SU-DHL-6 (cell line): ENCODE data around the gene CLCA1.

ENCODE experiments used
- H2AFZ ChIP-seq: fragments of 200-600 bp; sonication (generic); 2 replicates; pipeline ENCODE4 v1.6.1; 2014; ENCODE audit warnings: low read depth, mild to moderate bottlenecking, moderate library complexity, mixed read lengths, antibody characterized with exemption, low read length; ENCODE audit not compliant: severe bottlenecking
- H3F3A ChIP-seq: fragments of 200-600 bp; shearing (Covaris generic); 2 replicates; pipeline ENCODE4 v1.6.0; 2016; ENCODE audit warnings: antibody characterized with exemption, mild to moderate bottlenecking; ENCODE audit not compliant: insufficient read depth
- H3K27ac ChIP-seq: fragments of 200-600 bp; sonication (generic); 2 replicates; pipeline ENCODE4 v1.5.1; 2016; ENCODE audit warnings: low read depth, mild to moderate bottlenecking, low read length, moderate library complexity, mixed read lengths
- H3K27me3 ChIP-seq: fragments of 200-600 bp; sonication (generic), shearing (Covaris generic); 2 replicates; pipeline ENCODE4 v1.6.0; 2014; ENCODE audit warnings: mild to moderate bottlenecking, low read length
- H3K36me3 ChIP-seq: fragments of 200-600 bp; sonication (generic); 2 replicates; pipeline ENCODE4 v1.6.1; 2014; ENCODE audit warnings: mild to moderate bottlenecking, low read length, mixed read lengths
- H3K4me2 ChIP-seq: fragments of 300-600, 200-600 bp; shearing (Covaris generic), sonication (generic); 2 replicates; pipeline ENCODE4 v1.6.0; 2014; ENCODE audit warnings: low read length, low read depth, mild to moderate bottlenecking; ENCODE audit not compliant: poor library complexity, severe bottlenecking
- H3K4me3 ChIP-seq: fragments of 200-600 bp; sonication (generic); 2 replicates; pipeline ENCODE4 v1.5.1; 2014; ENCODE audit warnings: antibody characterized with exemption, low read length, mild to moderate bottlenecking, mixed read lengths; ENCODE audit not compliant: insufficient read depth, poor library complexity, severe bottlenecking
- H3K79me2 ChIP-seq: fragments of 200-600 bp; sonication (generic); 2 replicates; pipeline ENCODE4 v1.6.1; 2014; ENCODE audit warnings: mild to moderate bottlenecking, low read length, moderate library complexity; ENCODE audit not compliant: insufficient read depth
- H3K9ac ChIP-seq: fragments of 200-600 bp; sonication (generic); 2 replicates; pipeline ENCODE4 v1.7.0; 2014; ENCODE audit warnings: mild to moderate bottlenecking, low read length
- H3K9me2 ChIP-seq: fragments of 200-600 bp; sonication (generic); replicated peaks from 2 replicates; pipeline ENCODE4 v1.6.1; 2014; ENCODE audit warnings: low read length; ENCODE audit not compliant: insufficient read depth
- H3K9me3 ChIP-seq: fragments of 200-600 bp; sonication (generic); 2 replicates; pipeline ENCODE4 v1.6.1; 2014; ENCODE audit warnings: low read length, mixed read lengths; ENCODE audit not compliant: insufficient read depth
- H4K20me1 ChIP-seq: fragments of 200-600 bp; sonication (generic); 2 replicates; pipeline ENCODE4 v1.6.1; 2014; ENCODE audit warnings: low read depth, mild to moderate bottlenecking, antibody characterized with exemption, low read length, moderate library complexity, mixed read lengths
- EZH2phosphoT487 ChIP-seq: fragments of 200-600 bp; sonication (generic), shearing (Covaris generic); conservative IDR thresholded peaks from 2 replicates; pipeline ENCODE4 v1.6.1; 2018; ENCODE audit warnings: mild to moderate bottlenecking, antibody characterized with exemption, low read length, moderate library complexity, mixed read lengths
- TF ChIP-seq, protein P1 (sequence below): fragments of 200-600 bp; sonication (generic); IDR thresholded peaks from one replicate; pipeline ENCODE4 v1.5.1; 2017; ENCODE audit warnings: antibody characterized with exemption, mild to moderate bottlenecking, low read length, moderate library complexity; ENCODE audit not compliant: insufficient read depth, poor library complexity, severe bottlenecking

CLCA1 gene

DNA sequence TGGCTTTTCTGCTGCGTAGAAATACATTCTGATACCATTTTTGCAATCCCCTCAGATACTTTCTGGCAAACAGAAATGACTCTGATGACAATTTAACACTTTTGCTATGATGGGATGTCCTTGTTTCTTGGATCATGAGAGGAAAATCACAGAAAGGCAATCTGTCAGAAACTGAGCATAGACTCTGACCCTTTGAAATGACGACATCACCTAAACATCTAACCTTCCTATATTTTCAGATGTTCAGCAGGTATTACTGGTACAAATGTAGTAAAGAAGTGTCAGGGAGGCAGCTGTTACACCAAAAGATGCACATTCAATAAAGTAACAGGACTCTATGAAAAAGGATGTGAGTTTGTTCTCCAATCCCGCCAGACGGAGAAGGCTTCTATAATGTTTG is 13.2 kb downstream of the CLCA1 start:
- Histone ChIP-seq H3K4me3 (no peak overlapping the region), H2AFZ (no peak overlapping the region), H3K36me3 (no peaks in the 10 kb centered on the region), H3K27me3 (no peaks in the 10 kb centered on the region), H3K9me3 (no peaks in the 10 kb centered on the region), H3K27ac (no peak overlapping the region), H3F3A (no peaks in the 10 kb centered on the region), H3K9me2 (no peaks in the 10 kb centered on the region), H3K4me2 (no peak overlapping the region), H3K9ac (no peak overlapping the region), H4K20me1 (no peaks in the 10 kb centered on the region), H3K79me2 (no peaks in the 10 kb centered on the region)
- no peak for TF ChIP-seq EZH2phosphoT487
- TF ChIP-seq, protein P1, sequence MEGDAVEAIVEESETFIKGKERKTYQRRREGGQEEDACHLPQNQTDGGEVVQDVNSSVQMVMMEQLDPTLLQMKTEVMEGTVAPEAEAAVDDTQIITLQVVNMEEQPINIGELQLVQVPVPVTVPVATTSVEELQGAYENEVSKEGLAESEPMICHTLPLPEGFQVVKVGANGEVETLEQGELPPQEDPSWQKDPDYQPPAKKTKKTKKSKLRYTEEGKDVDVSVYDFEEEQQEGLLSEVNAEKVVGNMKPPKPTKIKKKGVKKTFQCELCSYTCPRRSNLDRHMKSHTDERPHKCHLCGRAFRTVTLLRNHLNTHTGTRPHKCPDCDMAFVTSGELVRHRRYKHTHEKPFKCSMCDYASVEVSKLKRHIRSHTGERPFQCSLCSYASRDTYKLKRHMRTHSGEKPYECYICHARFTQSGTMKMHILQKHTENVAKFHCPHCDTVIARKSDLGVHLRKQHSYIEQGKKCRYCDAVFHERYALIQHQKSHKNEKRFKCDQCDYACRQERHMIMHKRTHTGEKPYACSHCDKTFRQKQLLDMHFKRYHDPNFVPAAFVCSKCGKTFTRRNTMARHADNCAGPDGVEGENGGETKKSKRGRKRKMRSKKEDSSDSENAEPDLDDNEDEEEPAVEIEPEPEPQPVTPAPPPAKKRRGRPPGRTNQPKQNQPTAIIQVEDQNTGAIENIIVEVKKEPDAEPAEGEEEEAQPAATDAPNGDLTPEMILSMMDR: no peak

DNA sequence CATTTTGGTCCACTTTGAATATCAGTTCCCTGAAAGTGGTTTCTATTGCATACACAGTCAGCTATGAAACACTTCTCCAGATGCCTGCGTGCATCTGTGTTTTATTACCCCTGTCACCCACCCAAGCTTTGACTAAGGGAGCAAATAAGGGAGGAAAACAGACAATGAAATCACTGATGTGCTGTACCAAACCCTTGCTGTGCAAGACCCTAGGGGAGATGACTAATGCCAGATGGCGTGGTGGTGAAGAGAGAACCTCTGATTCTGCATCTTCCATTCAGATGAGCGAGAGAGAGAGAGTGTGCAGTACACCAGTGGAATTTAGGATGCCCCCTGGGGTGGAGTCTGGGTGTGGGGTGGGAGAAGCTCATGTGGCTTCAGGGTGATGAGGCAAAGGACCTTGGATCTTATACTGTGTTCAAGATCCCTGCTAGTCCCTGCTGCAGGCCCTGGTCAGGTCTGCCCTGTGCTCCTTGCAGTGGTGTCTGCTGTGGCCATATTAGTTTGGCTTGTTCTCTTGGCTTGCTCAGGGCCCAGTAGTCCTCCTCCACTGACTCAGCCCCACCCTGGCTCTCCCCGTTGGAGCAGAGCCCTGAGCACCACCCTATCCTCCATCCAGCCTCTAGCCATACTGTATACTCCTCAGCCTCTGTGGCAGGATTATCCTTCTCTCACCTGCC is 18.5 kb downstream of the CLCA1 start:
- Histone ChIP-seq H3K79me2 (no peaks in the 10 kb centered on the region), H4K20me1 (no peaks in the 10 kb centered on the region), H3K9me2 (no peaks in the 10 kb centered on the region), H2AFZ (no peak overlapping the region), H3K36me3 (no peaks in the 10 kb centered on the region), H3K9me3 (no peaks in the 10 kb centered on the region), H3K4me2 (no peak overlapping the region), H3K4me3 (no peak overlapping the region), H3K27ac (no peak overlapping the region), H3K9ac (no peak overlapping the region), H3K27me3 (no peaks in the 10 kb centered on the region), H3F3A (no peaks in the 10 kb centered on the region)
- TF ChIP-seq, protein P1: no peak
- TF ChIP-seq EZH2phosphoT487: no peak

DNA sequence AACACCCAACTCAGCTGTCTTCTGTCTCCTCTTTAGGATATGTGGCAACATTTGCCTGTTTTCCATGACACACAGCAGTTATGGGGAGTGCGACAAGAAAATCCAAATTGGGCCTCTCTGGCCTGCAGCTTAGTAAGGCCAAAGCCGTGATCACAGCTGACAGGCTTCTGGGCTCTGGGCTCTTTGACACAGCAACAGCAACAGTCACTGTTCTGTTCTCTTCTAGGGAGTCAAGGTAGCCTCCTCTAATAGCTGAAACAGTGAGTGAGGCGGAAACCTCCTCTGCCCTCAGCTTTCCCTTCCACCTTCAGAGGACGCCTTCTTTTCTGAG is 19.0 kb downstream of the CLCA1 start:
- Histone ChIP-seq H3K27ac (no peak overlapping the region), H3K36me3 (no peaks in the 10 kb centered on the region), H3K27me3 (no peaks in the 10 kb centered on the region), H3K9ac (no peak overlapping the region), H3F3A (no peaks in the 10 kb centered on the region), H4K20me1 (no peaks in the 10 kb centered on the region), H2AFZ (no peak overlapping the region), H3K79me2 (no peaks in the 10 kb centered on the region), H3K9me3 (no peaks in the 10 kb centered on the region), H3K9me2 (no peaks in the 10 kb centered on the region), H3K4me2 (no peak overlapping the region), H3K4me3 (no peak overlapping the region)
- no peak for TF ChIP-seq EZH2phosphoT487
- TF ChIP-seq, protein P1: no peak
